ENCODE measurements around the gene CPLX3. TPM values are rescaled to one million over a fixed set of nuclear protein-coding genes. Genes with fewer than 3 reads are reported as not detected.

CPLX3 gene
- total RNA-seq, 1 donor from 2014 or later: not detected

- TF ChIP-seq, protein P1, sequence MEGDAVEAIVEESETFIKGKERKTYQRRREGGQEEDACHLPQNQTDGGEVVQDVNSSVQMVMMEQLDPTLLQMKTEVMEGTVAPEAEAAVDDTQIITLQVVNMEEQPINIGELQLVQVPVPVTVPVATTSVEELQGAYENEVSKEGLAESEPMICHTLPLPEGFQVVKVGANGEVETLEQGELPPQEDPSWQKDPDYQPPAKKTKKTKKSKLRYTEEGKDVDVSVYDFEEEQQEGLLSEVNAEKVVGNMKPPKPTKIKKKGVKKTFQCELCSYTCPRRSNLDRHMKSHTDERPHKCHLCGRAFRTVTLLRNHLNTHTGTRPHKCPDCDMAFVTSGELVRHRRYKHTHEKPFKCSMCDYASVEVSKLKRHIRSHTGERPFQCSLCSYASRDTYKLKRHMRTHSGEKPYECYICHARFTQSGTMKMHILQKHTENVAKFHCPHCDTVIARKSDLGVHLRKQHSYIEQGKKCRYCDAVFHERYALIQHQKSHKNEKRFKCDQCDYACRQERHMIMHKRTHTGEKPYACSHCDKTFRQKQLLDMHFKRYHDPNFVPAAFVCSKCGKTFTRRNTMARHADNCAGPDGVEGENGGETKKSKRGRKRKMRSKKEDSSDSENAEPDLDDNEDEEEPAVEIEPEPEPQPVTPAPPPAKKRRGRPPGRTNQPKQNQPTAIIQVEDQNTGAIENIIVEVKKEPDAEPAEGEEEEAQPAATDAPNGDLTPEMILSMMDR (IDR thresholded peaks at IDR 0.05): no peak
- no peaks in the 10 kb centered on the region for H3K9me3 Mint-ChIP-seq (ENCODE audit: unreplicated experiment)
- no peaks in the 10 kb centered on the region for H3K27me3 Mint-ChIP-seq (ENCODE audit: unreplicated experiment)
- H3K27ac Mint-ChIP-seq (ENCODE audit: unreplicated experiment): no peak overlapping the region
- peaks cover 28% of the 10 kb centered on the region for H3K4me1 Mint-ChIP-seq (ENCODE audit: unreplicated experiment)
- peaks cover 12% of the 10 kb centered on the region for H3K36me3 Mint-ChIP-seq (ENCODE audit: unreplicated experiment)
- no peak overlapping the region for H3K4me3 Mint-ChIP-seq (ENCODE audit: unreplicated experiment)
- DNase-seq (ENCODE audit: extremely low spot score, unreplicated experiment): no peak
These were observed 37.9 kb downstream of the CPLX3 start for GRCh38 chr15:74864296-74864695.

DNA sequence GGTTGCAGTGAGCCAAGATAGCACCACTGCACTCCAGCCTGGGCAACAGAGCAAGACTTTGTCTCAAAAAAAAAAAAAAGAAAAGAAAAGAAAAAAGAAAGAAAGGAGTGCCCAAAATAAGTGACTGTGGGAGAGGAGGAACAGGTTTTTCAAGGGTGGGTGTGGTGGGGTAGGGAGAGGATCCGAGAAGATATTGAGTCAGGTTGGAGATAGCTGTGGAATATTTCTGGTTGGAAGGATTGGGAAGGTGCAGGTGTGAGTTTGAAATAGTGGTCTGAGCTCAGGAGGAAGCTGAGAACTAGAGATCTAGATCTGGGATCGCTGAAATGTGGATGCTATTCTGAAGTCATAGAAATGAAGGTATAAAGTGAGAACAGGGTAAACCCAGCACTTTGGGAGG is 38.9 kb downstream of the CPLX3 start:
- Mint-ChIP-seq H3K4me3 (ENCODE audit: unreplicated experiment) (no peak overlapping the region), H3K27ac (ENCODE audit: unreplicated experiment) (no peak overlapping the region), H3K27me3 (ENCODE audit: unreplicated experiment) (no peaks in the 10 kb centered on the region), H3K4me1 (ENCODE audit: unreplicated experiment) (peaks cover 38% of the 10 kb centered on the region), H3K9me3 (ENCODE audit: unreplicated experiment) (no peaks in the 10 kb centered on the region), H3K36me3 (ENCODE audit: unreplicated experiment) (peaks cover 12% of the 10 kb centered on the region)
- no peak for DNase-seq (ENCODE audit: extremely low spot score, unreplicated experiment)
- TF ChIP-seq, protein P1 (IDR thresholded peaks at IDR 0.05): no peak

GRCh38 chr15:74866090-74866489 is 39.7 kb downstream of the CPLX3 start:
- no peaks in the 10 kb centered on the region for H3K9me3 Mint-ChIP-seq (ENCODE audit: unreplicated experiment)
- peaks cover 12% of the 10 kb centered on the region for H3K36me3 Mint-ChIP-seq (ENCODE audit: unreplicated experiment)
- peaks cover 46% of the 10 kb centered on the region for H3K4me1 Mint-ChIP-seq (ENCODE audit: unreplicated experiment)
- DNase-seq (ENCODE audit: extremely low spot score, unreplicated experiment): no peak
- TF ChIP-seq, protein P1 (IDR thresholded peaks at IDR 0.05): no peak
- peak overlapping the region; percentile 31 for H3K27ac Mint-ChIP-seq (ENCODE audit: unreplicated experiment)
- H3K4me3 Mint-ChIP-seq (ENCODE audit: unreplicated experiment): no peak overlapping the region
- H3K27me3 Mint-ChIP-seq (ENCODE audit: unreplicated experiment): no peaks in the 10 kb centered on the region

DNA sequence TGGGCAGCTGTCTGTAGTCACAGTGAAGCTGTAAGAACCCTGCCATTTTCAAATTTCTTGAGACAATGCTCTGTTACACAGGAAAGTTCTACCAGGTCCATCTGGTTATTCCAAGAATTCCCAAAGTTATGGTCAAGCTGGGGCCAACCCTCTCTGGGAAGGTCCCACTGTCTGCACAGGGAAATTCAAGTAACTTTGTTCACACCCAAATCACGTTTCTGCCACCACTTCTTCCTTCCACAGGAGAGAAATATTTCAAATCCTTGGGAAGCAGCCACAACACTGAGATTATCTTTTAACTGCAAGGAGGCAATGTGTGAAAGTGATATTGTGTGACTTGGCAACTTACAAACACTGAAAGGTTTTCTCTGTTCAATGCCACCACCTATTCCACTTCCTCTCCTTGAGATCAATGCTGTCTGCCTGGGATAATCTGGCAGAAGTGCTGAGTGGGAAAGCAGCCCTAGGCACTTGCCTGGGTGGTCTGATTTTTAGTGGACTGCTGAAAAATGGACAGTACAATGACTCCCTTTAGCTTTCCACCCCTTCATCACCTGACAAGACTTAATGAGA is 41.1 kb downstream of the CPLX3 start:
- H3K36me3 Mint-ChIP-seq (ENCODE audit: unreplicated experiment): peaks cover 12% of the 10 kb centered on the region
- no peak overlapping the region for H3K4me3 Mint-ChIP-seq (ENCODE audit: unreplicated experiment)

DNA sequence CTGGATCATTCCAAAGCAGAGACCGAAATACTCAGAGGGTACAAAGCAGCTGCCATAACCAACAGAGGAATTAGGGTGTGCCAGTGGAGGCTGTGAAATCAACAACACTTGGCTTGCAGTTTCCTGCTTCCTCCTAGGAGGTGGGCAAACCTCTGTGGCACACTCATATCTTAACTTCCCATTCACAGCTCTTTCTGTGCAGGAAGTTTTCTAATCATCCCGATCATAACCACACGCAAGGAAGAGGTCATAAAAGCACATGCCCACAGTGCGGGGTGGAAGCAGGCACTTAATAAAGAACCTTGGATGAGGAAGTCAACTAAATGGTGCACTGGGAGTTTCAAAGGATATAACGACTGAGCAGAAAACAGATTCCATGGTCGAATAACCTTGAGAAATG is 41.6 kb downstream of the CPLX3 start:
- TF ChIP-seq, protein P1 (IDR thresholded peaks at IDR 0.05): no peak
- Mint-ChIP-seq H3K27me3 (ENCODE audit: unreplicated experiment) (no peaks in the 10 kb centered on the region), H3K9me3 (ENCODE audit: unreplicated experiment) (no peaks in the 10 kb centered on the region), H3K27ac (ENCODE audit: unreplicated experiment) (peak overlapping the region; percentile 28), H3K4me3 (ENCODE audit: unreplicated experiment) (no peak overlapping the region), H3K4me1 (ENCODE audit: unreplicated experiment) (peaks cover 59% of the 10 kb centered on the region), H3K36me3 (ENCODE audit: unreplicated experiment) (peaks cover 12% of the 10 kb centered on the region)
- DNase-seq (ENCODE audit: extremely low spot score, unreplicated experiment): no peak

More for the DNA sequence above, 41.1 kb downstream of the CPLX3 start:
- Mint-ChIP-seq H3K27ac (ENCODE audit: unreplicated experiment) (peak overlapping the region; percentile 56), H3K27me3 (ENCODE audit: unreplicated experiment) (no peaks in the 10 kb centered on the region), H3K9me3 (ENCODE audit: unreplicated experiment) (no peaks in the 10 kb centered on the region), H3K4me1 (ENCODE audit: unreplicated experiment) (peaks cover 55% of the 10 kb centered on the region)
- DNase-seq (ENCODE audit: extremely low spot score, unreplicated experiment): no peak
- TF ChIP-seq, protein P1 (IDR thresholded peaks at IDR 0.05): no peak
